ENCODE results near the gene SASH3. TPM values are rescaled to one million over a fixed set of nuclear protein-coding genes. Genes with fewer than 3 reads are reported as not detected.

Gene SASH3
- polyA plus RNA-seq, 1 donor = 11.4 TPM

- H3K4me3 ChIP-seq (ENCODE audit: low read length) = no peak overlapping the region
- DNase-seq = no peak
- no CpG with 5 or more reads among the region's 7 CpGs for WGBS (ENCODE audit: insufficient coverage, low lambda C conversion rate)
- H3K36me3 ChIP-seq (ENCODE audit: control insufficient read depth, insufficient read depth, low read length) = peaks cover 47% of the 10 kb centered on the region
- no peak overlapping the region for H3K27ac ChIP-seq (ENCODE audit: low read length)
- H3K4me1 ChIP-seq (ENCODE audit: control insufficient read depth, insufficient read depth, low read length) = no peaks in the 10 kb centered on the region
- H3K27me3 ChIP-seq (ENCODE audit: control insufficient read depth, insufficient read depth, low read length) = no peaks in the 10 kb centered on the region
- H3K9me3 ChIP-seq (ENCODE audit: control insufficient read depth, low read depth, low read length) = no peaks in the 10 kb centered on the region
Measured at GRCh38 chrX:129808829-129809796, 29.4 kb downstream of the SASH3 start.

DNA sequence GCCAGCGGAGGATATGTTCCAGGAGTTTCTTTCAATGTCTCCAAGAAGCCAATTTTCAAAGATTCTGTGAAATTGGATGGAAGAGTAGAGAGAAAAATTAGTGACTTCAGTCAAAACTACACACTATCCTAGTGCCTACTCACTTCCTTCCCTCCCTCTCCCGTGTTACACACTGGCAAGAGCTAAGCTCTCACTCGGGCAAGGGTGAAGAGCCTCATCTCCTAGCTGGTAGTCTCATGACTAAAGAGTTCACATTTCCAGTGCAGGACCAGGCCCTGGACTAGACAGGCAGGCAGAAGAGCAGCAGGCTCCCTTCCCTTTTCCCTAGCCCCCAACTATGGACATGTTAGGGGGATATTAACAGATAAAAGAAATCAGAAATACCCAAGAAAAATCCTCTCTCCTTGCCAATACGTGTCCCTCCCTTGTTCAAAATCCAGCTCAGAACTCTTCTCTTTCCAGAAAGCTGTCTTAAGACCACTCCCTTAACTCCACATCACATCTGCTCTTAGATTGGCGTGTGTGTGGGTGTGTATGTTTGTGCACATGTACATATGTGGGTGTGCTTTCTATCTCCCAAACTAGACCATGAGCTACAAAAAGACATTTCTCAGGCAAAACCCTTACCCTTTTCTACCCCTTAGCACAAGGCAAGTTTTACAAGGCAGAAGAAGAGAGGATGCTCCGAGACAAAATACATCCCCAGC is 34.1 kb downstream of the SASH3 start:
- Histone ChIP-seq H3K36me3 (ENCODE audit: control insufficient read depth, insufficient read depth, low read length) (peaks cover 41% of the 10 kb centered on the region), H3K4me3 (ENCODE audit: low read length) (no peak overlapping the region), H3K27ac (ENCODE audit: low read length) (no peak overlapping the region), H3K27me3 (ENCODE audit: control insufficient read depth, insufficient read depth, low read length) (no peaks in the 10 kb centered on the region), H3K9me3 (ENCODE audit: control insufficient read depth, low read depth, low read length) (no peaks in the 10 kb centered on the region), H3K4me1 (ENCODE audit: control insufficient read depth, insufficient read depth, low read length) (no peaks in the 10 kb centered on the region)
- no CpG with 5 or more reads among the region's 6 CpGs for WGBS (ENCODE audit: insufficient coverage, low lambda C conversion rate)
- DNase-seq = no peak

GRCh38 chrX:129818123-129818522 is 38.4 kb downstream of the SASH3 start:
- Histone ChIP-seq H3K36me3 (ENCODE audit: control insufficient read depth, insufficient read depth, low read length) (peaks cover 24% of the 10 kb centered on the region), H3K4me3 (ENCODE audit: low read length) (no peak overlapping the region), H3K9me3 (ENCODE audit: control insufficient read depth, low read depth, low read length) (no peaks in the 10 kb centered on the region), H3K27ac (ENCODE audit: low read length) (no peak overlapping the region), H3K4me1 (ENCODE audit: control insufficient read depth, insufficient read depth, low read length) (no peaks in the 10 kb centered on the region), H3K27me3 (ENCODE audit: control insufficient read depth, insufficient read depth, low read length) (no peaks in the 10 kb centered on the region)
- WGBS (ENCODE audit: insufficient coverage, low lambda C conversion rate) = no CpG with 5 or more reads among the region's 2 CpGs
- no peak for DNase-seq

- WGBS (ENCODE audit: insufficient coverage, low lambda C conversion rate) = no CpG with 5 or more reads among the region's 2 CpGs
- H3K9me3 ChIP-seq (ENCODE audit: control insufficient read depth, low read depth, low read length) = no peaks in the 10 kb centered on the region
- peak; percentile 23 to 37 for DNase-seq
Measured at GRCh38 chrX:129823115-129823514, 43.4 kb downstream of the SASH3 start.

GRCh38 chrX:129823522-129823921 is 43.8 kb downstream of the SASH3 start:
- no CpG with 5 or more reads among the region's 6 CpGs for WGBS (ENCODE audit: insufficient coverage, low lambda C conversion rate)

More at GRCh38 chrX:129823115-129823514, 43.4 kb downstream of the SASH3 start:
- H3K27ac ChIP-seq (ENCODE audit: low read length) = no peak overlapping the region
- H3K4me3 ChIP-seq (ENCODE audit: low read length) = no peak overlapping the region
- peaks cover 15% of the 10 kb centered on the region for H3K36me3 ChIP-seq (ENCODE audit: control insufficient read depth, insufficient read depth, low read length)
- peaks cover 8% of the 10 kb centered on the region for H3K4me1 ChIP-seq (ENCODE audit: control insufficient read depth, insufficient read depth, low read length)
- no peaks in the 10 kb centered on the region for H3K27me3 ChIP-seq (ENCODE audit: control insufficient read depth, insufficient read depth, low read length)

GRCh38 chrX:129824620-129825019 is 44.9 kb downstream of the SASH3 start:
- H3K27me3 ChIP-seq (ENCODE audit: control insufficient read depth, insufficient read depth, low read length) = no peaks in the 10 kb centered on the region
- no peaks in the 10 kb centered on the region for H3K9me3 ChIP-seq (ENCODE audit: control insufficient read depth, low read depth, low read length)
- H3K4me1 ChIP-seq (ENCODE audit: control insufficient read depth, insufficient read depth, low read length) = peaks cover 8% of the 10 kb centered on the region
- peaks cover 23% of the 10 kb centered on the region for H3K36me3 ChIP-seq (ENCODE audit: control insufficient read depth, insufficient read depth, low read length)
- no peak overlapping the region for H3K4me3 ChIP-seq (ENCODE audit: low read length)
- no peak overlapping the region for H3K27ac ChIP-seq (ENCODE audit: low read length)
- DNase-seq = no peak
- no CpG with 5 or more reads among the region's 4 CpGs for WGBS (ENCODE audit: insufficient coverage, low lambda C conversion rate)

More at GRCh38 chrX:129823522-129823921, 43.8 kb downstream of the SASH3 start:
- Histone ChIP-seq H3K27me3 (ENCODE audit: control insufficient read depth, insufficient read depth, low read length) (no peaks in the 10 kb centered on the region), H3K4me1 (ENCODE audit: control insufficient read depth, insufficient read depth, low read length) (peaks cover 8% of the 10 kb centered on the region), H3K27ac (ENCODE audit: low read length) (no peak overlapping the region), H3K36me3 (ENCODE audit: control insufficient read depth, insufficient read depth, low read length) (peaks cover 16% of the 10 kb centered on the region), H3K4me3 (ENCODE audit: low read length) (no peak overlapping the region), H3K9me3 (ENCODE audit: control insufficient read depth, low read depth, low read length) (no peaks in the 10 kb centered on the region)
- DNase-seq = no peak

- H3K27ac ChIP-seq (ENCODE audit: low read length) = peak overlapping the region; percentile 59
- H3K4me1 ChIP-seq (ENCODE audit: control insufficient read depth, insufficient read depth, low read length) = peaks cover 8% of the 10 kb centered on the region
- no peak overlapping the region for H3K4me3 ChIP-seq (ENCODE audit: low read length)
- WGBS (ENCODE audit: insufficient coverage, low lambda C conversion rate) = no CpG with 5 or more reads among the region's 4 CpGs
- H3K36me3 ChIP-seq (ENCODE audit: control insufficient read depth, insufficient read depth, low read length) = peaks cover 23% of the 10 kb centered on the region
- DNase-seq = peak; percentile 69 to 81
- H3K27me3 ChIP-seq (ENCODE audit: control insufficient read depth, insufficient read depth, low read length) = no peaks in the 10 kb centered on the region
- H3K9me3 ChIP-seq (ENCODE audit: control insufficient read depth, low read depth, low read length) = no peaks in the 10 kb centered on the region
Measured at GRCh38 chrX:129825746-129826505, 46.2 kb downstream of the SASH3 start.

DNA sequence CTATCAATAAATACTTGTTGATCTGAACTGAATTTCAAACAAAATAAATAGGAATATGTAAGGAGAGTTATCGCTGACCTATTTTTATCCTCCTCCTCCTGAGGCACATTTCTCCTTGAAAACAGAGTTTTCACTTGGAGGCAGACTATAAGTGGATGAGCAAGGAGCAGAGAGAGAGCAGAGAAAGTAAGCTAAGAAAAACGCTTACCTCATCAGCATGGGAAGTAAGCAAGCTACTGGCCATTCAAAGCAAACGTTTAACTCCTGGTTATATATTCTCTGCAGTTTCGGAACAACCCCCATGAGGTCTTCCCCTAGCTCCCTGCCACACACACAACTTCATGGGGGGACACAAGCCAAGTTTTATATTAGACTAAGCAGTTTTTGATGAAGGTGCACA is 50.7 kb downstream of the SASH3 start:
- no peak for DNase-seq
- Histone ChIP-seq H3K4me3 (ENCODE audit: low read length) (no peak overlapping the region), H3K27me3 (ENCODE audit: control insufficient read depth, insufficient read depth, low read length) (no peaks in the 10 kb centered on the region), H3K9me3 (ENCODE audit: control insufficient read depth, low read depth, low read length) (no peaks in the 10 kb centered on the region), H3K36me3 (ENCODE audit: control insufficient read depth, insufficient read depth, low read length) (peaks cover 19% of the 10 kb centered on the region), H3K4me1 (ENCODE audit: control insufficient read depth, insufficient read depth, low read length) (peaks cover 7% of the 10 kb centered on the region), H3K27ac (ENCODE audit: low read length) (no peak overlapping the region)
- no CpG with 5 or more reads among the region's 4 CpGs for WGBS (ENCODE audit: insufficient coverage, low lambda C conversion rate)

GRCh38 chrX:129831091-129831885 is 51.5 kb downstream of the SASH3 start:
- DNase-seq = no peak

More at GRCh38 chrX:129831091-129831885, 51.5 kb downstream of the SASH3 start:
- no peaks in the 10 kb centered on the region for H3K9me3 ChIP-seq (ENCODE audit: control insufficient read depth, low read depth, low read length)
- no peak overlapping the region for H3K4me3 ChIP-seq (ENCODE audit: low read length)
- H3K27ac ChIP-seq (ENCODE audit: low read length) = no peak overlapping the region
- WGBS (ENCODE audit: insufficient coverage, low lambda C conversion rate) = no CpG with 5 or more reads among the region's 8 CpGs
- peaks cover 2% of the 10 kb centered on the region for H3K4me1 ChIP-seq (ENCODE audit: control insufficient read depth, insufficient read depth, low read length)
- H3K36me3 ChIP-seq (ENCODE audit: control insufficient read depth, insufficient read depth, low read length) = peaks cover 19% of the 10 kb centered on the region
- H3K27me3 ChIP-seq (ENCODE audit: control insufficient read depth, insufficient read depth, low read length) = no peaks in the 10 kb centered on the region
